T-helper 2 cell (primary cell): Measurements from ENCODE around the gene IPP.
"Not testable (repeated sequence)": the region's sequence is repeated elsewhere in the genome, so short reads cannot be mapped to it uniquely, and the experiment has no call there.

Experiments used
- DNase-seq, 5 experiments: peaks; one replicate each; pipeline versions ENCODE4 v3.0.0 to v3.0.0-alpha.2; 2012 to 2022

Gene IPP

DNA sequence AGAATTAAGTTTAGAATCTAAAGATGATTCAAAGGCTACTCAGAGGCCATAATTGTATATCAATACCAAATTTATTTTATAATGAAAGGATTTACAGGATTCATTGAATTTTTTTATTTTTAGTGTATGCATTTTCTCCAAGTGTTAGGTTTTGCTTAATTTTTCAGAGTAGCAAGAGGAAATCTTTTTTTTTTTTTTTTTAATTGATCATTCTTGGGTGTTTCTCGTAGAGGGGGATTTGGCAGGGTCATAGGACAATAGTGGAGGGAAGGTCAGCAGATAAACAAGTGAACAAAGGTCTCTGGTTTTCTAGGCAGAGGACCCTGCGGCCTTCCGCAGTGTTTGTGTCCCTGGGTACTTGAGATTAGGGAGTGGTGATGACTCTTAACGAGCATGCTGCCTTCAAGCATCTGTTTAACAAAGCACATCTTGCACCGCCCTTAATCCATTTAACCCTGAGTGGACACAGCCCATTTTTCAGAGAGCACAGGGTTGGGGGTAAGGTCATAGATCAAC is 10.8 kb downstream of the IPP start:
- DNase-seq: not testable (repeated sequence)

DNA sequence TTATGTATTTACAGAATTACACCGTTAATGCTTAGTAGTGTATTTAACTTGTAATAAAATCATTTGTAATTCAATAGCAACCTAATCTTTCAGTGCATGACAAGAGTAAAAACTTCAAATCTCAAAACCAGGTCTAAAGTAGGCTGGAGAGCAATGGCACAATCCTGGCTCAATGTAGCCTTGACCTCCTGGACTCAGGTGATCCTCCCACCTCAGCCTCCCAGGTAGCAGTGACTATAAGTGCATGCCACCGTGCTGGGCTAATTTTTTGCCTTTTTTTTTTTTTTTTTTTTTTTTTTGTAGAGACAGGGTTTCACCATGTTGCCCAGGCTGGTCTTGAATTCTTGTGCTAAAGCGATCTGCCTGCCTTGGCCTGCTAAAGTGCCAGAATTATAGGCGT is 11.3 kb downstream of the IPP start:
- no peak for DNase-seq

DNA sequence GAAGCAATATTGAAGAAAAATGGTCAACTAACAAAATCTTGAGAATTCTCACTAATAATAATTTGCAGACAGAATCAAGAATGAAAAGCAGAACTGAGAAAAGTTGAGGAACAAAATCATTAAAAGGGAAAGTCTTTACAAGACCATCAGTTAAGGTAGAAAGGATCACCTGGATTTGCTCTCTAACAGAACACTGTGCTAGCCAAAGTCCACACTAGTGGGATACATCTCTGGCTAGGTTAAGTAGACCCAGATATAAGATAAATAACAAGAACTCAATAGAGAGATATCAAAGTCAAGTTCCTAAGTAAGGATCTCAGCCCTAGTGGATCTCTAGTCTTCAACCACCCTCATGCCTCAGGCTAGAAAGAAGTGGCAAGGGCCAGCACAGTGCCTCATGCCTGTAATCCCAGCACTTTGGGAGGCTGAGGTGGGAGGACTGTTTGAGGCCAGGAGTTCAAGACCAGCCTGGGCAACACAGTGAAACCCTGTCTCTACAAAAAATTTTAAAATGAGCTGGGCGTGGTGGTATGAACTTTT is 19.6 kb downstream of the IPP start:
- no peak for DNase-seq

DNA sequence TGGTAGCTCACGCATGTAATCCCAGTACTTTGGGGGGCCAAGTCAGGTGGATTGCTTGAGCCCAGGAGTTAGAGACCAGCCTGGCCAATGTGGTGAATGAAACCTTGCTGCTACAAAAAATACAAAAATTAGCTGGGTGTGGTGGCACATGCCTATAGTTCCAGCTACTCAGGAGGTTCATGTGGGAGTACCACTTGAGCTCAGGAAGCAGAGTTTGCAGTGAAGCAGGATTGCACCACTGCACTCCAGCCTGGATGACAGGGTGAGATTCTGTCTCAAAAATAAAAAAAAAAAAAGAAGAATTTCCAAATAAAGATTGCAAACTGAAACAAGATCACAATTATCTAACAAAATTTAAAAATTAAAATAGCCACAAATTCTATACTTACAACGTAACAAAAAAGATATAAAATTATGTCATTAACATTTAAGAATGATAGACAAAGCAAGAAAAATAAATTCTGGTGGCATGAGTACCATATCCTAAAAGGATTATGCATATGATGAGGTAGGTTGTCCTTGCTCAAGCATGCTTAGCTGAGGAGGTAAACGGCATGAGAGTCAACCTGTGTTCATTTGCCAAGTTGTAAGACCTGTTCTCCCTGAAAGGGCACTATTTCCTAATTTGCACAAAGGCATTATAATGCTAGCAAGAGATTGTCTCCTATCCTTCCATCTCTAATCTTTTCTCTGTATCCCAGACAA is 20.2 kb downstream of the IPP start:
- no peak for DNase-seq

DNA sequence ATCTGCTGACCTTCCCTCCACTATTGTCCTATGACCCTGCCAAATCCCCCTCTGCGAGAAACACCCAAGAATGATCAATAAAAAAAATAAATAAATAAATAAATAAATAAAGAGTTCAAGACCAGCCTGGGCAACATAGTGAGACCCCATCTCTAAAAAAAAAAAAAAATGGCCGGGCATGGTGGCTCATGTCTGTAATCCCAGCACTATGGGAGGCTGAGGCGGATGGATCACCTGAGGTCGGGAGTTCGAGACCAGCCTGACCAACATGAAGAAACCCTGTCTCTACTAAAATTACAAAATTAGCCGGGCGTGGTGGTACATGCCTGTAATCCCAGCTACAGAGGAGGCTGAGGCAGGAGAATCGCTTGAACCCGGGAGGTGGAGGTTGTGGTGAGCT is 24.4 kb downstream of the IPP start:
- DNase-seq: not testable (repeated sequence)

DNA sequence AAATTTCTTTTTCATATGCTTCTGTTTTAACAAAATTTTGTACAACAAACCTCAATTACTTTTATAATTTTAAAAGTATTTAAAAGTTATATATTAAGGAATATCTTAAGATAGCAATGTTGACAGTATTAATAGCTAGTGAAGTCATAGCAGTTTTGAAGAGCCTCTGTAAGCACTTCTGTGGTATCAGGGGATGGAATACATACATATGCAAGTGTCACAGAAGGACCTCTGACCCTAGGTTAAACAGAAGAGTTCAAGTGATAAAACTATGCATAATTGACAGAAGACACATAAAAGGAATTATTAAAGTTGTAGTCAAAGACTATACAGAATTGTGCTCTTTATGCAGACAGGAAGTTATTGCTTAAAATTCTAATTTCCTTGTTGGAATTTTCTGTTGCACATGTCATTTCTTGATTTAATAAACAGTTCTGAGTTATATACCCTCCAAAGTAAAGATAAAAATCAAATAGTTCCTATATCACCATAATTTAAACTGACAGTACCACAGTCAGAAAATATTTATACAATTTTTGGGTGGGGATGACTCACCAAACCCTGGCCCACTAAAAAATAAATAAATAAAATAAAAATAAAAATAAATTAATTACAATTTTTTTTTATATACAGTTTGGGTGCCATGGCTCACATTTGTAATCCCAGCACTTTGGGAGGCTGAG is 27.1 kb downstream of the IPP start:
- no peak for DNase-seq

DNA sequence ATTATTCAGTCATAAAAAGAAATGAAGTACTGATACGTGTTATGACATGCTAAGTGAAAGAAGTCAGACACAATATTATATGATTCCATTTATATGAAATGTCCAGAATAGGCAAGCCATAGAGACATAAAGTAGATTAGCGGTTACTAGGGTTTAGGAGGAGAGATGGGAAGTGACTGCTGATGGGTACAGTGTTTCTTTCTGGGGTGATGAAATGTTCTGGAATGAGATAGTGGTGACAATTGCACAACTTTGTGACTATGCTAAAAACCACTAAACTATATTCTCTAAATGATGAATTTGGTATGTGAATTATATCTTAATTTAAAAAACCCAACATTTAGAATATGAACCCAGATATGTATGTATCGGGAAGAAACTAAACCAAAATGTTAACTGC is 27.6 kb downstream of the IPP start:
- DNase-seq: no peak

DNA sequence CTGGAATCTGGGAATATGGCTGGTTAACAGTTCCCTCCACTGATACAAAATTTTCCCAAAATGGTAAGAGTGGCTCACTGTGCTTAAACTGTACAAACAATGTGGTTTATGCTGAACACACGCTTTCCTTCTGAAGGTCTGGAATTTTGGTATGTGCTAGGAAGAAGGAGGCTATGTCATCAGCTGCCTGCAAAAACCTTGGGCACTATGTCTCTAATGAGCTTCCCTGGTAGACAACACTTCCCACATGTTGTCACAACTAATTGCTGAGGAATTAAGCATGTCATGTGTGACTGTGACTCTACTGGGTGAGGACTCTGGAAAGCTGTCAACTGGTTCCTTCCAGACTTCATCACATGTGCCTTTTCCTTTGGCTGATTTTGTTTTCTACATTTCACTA is 29.2 kb downstream of the IPP start:
- no peak for DNase-seq

DNA sequence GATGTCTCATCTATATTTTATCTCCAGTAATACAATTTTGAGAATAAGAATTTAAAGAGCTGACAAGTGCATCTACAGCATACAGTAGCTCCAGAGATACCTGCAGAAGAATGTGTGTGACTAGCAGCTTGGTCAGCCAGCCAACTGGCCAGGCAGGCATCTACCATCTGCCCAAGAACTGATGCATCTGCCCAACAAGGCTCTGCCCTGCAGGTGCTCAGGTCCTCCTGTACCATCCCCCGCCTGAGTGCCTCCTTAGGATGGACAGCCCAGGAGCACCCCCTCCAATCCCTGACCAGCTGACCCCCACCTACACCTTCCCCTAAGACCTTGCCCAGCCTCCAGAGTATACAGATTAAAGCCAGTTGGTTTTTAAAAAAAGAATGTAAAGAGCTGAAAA is 32.2 kb downstream of the IPP start:
- DNase-seq: no peak

DNA sequence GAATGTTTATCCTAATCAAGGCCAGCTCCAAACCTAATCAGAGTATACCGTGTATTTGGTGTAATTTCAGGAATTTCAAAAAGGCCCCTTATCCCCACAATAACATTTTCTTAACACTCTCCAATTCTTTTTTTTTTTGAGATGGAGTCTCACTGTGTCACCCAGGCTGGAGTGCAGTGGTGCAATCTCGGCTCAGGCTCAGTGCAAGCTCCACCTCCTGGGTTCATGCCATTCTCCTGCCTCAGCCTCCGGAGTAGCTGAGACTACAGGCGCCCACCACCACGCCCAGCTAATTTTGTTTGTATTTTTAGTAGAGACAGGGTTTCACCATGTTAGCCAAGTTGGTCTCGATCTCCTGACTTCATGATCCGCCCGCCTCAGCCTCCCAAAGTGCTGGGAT is 33.1 kb downstream of the IPP start:
- not testable (repeated sequence) for DNase-seq

DNA sequence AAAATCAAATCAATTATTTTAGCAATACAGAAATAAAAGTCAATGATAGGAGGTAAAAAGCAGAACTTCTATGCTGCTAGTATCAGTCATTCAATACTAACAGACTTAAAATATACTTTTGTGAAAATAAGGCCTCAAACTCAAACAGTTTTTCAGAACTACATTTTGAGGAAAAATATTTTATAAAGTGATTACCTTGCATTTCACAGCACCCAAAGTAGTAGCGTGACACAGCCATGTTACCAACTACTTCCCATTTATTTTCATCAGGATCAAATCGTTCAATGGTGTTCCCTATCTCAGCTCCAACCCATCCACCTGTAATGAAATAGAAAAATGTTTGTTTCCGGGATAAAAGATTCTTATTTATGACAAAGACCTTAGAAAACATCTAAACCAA is 33.8 kb downstream of the IPP start:
- DNase-seq: no peak

DNA sequence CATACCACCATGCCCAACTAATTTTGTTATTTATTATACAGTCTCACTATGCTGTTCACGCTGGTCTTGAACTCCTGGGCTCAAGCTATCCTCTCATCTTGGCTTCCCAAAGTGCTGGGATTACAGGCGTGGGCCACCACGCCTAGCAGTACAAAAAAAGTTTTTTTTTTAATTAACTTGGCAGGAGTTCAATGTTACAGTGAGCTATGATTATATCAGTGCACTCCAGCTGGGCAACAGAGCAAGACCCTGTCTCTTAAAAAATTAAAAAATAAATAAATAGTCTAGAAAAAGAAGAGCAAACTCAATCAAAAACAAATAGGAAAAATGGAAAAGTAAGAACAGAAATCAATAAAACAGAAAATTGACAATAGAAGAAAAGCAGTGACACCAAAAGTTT is 36.7 kb downstream of the IPP start:
- DNase-seq: no peak

DNA sequence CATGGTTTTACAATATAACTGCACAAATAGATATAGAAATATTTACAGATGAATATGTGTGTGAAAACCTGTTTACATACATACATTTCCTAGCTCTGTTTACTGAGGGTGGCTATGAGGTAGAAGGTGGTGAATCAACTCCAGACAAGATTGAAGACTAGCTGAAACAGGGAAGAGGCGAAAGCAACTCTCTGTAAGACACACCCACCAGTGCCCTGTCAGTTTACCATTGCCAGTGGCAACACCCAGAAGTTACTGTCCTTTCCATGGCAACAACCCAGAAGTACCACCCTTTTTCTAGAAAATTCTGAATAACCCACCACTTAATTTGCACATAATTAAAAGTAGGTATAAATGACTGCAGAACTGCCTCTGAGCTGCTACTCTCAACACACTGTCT is 45.8 kb downstream of the IPP start:
- DNase-seq: no peak

DNA sequence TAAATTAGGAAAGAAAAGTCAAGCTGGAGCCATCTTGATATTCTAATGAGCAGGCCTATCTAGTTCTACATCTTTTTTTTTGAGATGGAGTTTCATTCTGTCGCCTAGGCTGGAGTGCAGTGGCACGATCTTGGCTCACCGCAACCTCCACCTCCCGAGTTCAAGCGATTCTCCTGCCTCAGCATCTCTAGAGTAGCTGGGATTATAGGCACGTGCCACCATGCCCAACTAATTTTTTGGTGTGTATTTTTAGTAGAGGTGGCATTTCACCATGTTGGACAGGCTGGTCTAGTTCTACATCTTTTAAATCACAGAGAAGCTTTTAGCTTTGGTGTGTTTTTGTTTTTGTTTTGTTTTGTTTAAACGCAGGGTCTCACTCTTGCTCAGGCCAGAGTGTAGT is 55.6 kb downstream of the IPP start:
- DNase-seq: no peak

DNA sequence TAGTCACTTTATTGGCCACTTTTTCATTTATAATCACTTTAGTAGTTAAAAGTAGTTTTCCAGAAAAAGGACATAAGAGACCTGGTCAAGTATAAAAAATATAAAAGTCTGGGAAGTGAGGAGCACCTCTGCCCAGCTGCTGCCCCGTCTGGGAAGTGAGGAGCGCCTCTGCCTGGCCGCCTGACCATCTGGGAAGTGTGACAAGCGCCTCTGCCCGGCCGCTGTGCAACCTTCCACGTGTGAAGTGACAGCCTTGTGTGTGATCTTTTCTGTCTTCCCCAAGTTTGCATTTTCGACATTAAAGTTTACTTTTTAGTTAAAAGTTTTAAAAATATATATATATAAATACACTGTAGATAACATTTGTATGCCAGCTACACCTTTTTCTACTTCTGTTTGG is 56.6 kb downstream of the IPP start:
- DNase-seq: not testable (repeated sequence)

DNA sequence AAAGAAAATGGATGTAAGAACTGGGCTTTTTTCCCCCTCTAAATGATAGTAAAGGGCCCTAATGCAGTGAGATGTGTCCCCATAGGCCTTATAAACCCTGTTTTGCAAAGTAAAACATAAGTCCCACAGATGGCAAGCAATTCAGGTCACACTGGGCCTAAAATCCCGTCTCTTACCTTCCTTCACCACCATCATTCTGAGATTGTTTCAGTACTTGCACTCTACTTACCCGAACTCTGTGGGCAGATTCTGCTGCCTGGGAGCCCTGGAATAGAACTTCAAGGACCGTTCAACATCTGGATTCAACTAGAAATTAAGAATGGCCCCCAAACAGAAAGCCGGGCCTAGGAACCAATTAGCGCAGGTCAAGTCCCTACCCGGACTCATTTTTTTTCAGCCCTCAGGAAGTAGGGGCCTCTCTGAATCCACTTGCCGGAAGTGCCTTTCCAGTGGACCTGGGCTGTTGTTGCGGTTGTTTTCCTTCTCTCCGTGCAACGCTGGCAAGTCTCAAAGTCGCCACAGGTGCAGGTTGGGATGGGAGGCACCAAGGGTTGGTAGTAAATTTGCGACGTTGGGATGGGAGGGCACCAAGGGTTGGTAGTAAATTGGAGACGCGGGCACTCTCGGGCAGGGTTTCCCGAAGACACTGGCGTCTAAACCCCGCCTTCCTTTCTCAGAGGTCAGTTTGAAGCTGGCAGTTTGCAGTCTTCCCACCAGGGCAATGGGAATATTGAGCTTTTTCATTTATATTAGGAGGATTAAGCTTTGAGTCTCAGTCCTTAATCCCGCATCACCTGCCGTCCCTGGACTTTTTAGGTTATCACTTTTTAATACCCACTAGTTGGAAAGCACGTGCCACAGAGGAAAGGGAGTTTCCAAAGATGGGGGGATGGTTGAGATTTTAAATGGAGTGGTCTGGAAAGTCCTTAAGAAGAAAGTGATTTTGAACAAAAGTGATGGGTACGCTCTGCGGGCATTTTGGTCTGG is 62.4 kb downstream of the IPP start, which contains the start of gene TMEM69:
TMEM69 (plus strand) TSS at position 428 of the 987 bp plus-strand sequence. CDS start 2,888 bp downstream, outside the sequence.
- peak; percentile 17 to 93 (median 60) for DNase-seq

DNA sequence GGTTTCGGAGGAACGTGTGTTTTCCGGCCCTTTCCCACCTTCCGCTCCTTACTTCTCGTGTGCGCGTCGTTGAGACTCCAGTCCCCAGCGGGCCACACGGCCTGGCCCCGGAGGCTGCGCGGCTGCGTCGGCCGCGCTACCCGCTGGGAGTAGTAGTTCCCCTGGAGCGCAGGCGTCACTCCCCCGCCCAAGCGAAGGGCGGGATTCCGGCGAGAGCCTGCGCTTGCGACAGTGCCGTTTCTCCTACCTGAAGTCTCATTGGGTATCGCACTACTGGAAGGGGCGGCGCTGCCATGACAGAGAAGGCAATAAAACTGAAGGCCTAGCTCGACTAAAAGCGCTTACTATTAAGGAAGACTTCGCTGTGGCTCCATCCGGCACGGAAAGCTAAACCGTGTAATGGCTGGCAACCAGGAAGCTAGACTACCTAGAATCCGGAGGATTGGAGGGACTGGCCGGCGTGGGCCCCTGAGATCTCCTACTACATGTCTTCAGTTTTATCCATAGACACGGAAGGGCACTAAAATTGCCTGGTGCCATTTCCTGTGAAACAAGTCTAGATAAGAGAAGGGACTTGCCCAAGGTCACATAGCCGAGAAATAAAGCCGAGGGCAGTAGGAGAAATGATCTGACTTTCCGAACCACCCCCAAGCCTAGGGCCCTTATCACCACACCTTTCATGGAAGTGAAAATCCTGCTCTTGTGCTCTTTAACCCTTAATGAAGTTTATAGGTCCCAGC is 63.3 kb downstream of the IPP start:
- peak; percentile 86 to 100 (median 96) for DNase-seq

DNA sequence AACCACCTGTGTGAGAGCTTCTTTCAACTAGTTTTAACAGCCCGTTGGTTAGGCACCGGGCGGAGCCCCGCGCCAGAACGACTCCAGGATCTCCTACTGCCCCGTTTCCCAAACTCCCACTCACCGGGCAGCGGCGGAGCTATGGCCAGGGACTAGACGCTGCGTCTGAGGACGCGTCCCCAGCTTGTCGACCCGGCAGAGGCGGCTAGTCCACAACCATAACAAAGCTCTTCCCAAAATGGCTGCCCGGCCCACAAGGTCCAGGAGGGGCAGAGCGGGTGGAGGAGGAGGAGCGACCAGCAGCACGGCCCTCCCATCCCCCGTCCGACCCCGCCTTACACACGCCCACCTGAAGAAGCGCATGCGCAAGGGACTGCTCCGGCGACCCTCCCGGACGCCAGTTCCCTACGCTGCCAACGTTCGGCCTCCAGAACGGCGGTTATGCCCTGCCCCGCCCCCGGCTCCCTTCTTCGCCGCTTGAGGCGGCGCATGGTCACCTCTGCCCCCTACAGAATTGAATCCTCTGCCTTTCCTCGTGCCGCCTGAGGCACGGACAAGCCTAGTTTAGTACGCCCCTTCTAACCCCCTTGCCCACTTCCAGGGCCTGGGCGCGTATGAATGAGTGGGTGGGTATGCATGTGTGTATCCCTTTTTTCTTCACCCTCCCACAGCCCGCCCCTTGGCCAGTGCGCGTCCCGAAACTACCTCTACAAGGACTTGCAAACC is 64.0 kb downstream of the IPP start, which contains the start of gene GPBP1L1:
GPBP1L1 (minus strand) TSS at position 246 of the 726 bp plus-strand sequence. CDS start 27,446 bp downstream, outside the sequence.
- peak; percentile 93 to 97 (median 96) for DNase-seq

DNA sequence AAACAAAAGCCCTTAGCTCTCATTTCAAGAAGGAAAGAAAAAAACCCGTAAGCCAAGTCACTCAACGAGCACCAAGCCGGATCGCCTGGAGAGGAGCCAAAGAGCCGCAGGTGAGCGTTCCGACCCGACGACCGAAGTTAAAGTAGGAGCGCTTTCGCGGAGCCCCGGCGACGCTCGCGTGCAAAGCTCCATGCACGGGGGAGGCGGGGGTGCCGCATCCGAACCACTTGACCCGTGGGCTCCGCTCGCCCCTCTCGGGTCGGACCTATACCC is 64.5 kb downstream of the IPP start:
- DNase-seq: peak in 4 of 5 experiments; percentile 33 to 65 (median 54)

DNA sequence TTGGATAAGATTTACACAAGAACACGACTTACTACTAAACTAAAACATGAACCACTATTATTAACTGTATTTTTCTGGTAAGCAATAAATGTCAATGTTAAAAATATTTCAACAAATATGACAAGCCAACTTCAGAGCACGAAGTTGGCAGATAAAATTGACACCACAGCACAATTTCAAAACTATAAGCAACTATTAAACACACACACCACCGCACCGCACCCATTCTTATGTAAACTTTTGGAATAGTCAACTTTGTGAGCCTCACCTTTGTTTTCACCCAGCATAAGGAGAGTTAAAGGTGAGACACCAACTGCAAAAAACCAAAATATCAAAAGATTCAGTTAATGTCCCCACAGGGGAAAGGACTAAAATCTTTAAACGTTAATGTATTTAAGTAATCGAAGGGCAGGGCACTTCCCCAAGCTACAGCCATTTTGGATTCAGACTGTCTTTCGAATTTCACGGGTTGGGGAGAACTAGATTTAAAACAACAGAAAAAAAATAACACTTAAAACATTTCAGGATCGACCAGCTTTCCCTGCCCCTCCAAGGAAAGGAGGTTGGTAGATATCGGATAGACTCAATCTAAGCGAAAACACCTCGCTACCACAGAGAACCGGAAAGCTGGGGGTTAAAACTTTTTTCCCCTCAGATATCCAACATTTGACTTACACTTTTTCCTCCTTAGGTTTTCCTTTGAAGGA is 65.0 kb downstream of the IPP start:
- DNase-seq: peak in 2 of 5 experiments; percentile 11 to 40

DNA sequence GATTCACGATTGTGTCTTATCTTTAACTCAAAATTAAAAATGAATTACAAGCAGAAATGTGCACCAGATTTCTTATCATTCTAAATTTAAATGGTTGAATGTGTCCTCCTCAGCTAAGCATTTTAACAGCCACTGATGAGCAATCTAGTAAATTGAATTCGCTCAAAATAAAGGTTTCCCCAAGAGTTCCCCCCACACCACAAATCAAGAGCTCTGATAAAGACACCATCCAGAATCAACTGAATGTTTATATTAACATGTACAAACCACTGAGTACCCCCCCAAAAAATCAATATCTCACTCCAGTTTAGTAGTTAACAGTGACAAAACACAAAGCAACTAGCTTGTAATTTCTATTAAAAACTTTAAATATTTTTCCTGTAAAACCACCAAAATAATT is 66.1 kb downstream of the IPP start:
- peak in 1 of 5 experiments; percentile 10 for DNase-seq
